COLO668 (cell line): ENCODE results near the gene KNG1.

Source experiments
- DNase-seq: peaks from one replicate; lab custom pipeline; 2025; ENCODE audit not compliant: unreplicated experiment; lab: John Stamatoyannopoulos, UW

The KNG1 gene

GRCh38 chr3:186772701-186773417 lies 55.7 kb downstream of the KNG1 start:
- DNase-seq: peak; percentile 83

- no peak for DNase-seq
These were observed 58.8 kb downstream of the KNG1 start for GRCh38 chr3:186775999-186776398.

GRCh38 chr3:186779204-186779603 lies 62.0 kb downstream of the KNG1 start:
- DNase-seq: no peak

GRCh38 chr3:186782542-186783057 lies 65.4 kb downstream of the KNG1 start:
- DNase-seq: no peak

- DNase-seq: peak; percentile 89
These were observed 66.0 kb downstream of the KNG1 start, which contains the start of gene EIF4A2 for GRCh38 chr3:186783058-186783730. Gene EIF4A2, plus strand, starts transcription at chr3:186783577. Its CDS starts 34 bp downstream, at chr3:186783611.

- DNase-seq: peak; percentile 78
These were observed 66.8 kb downstream of the KNG1 start for GRCh38 chr3:186783731-186784515.

GRCh38 chr3:186784820-186785494 lies 67.8 kb downstream of the KNG1 start:
- no peak for DNase-seq

GRCh38 chr3:186785495-186786018 lies 68.4 kb downstream of the KNG1 start:
- DNase-seq: no peak

- DNase-seq: no peak
These were observed 69.8 kb downstream of the KNG1 start for GRCh38 chr3:186786922-186787321.

GRCh38 chr3:186787642-186788481 lies 70.7 kb downstream of the KNG1 start:
- no peak for DNase-seq

- no peak for DNase-seq
These were observed 71.6 kb downstream of the KNG1 start for GRCh38 chr3:186788482-186789370.

- DNase-seq: no peak
These were observed 72.5 kb downstream of the KNG1 start for GRCh38 chr3:186789554-186790260.

- no peak for DNase-seq
These were observed 73.3 kb downstream of the KNG1 start for GRCh38 chr3:186790261-186790981.
